Uterus (tissue), 2 donors: ENCODE data around the gene PGA3.
"Not testable (repeated sequence)": the region's sequence is repeated elsewhere in the genome, so short reads cannot be mapped to it uniquely, and the experiment has no call there.

Experiments used
- CTCF ChIP-seq, 4 experiments: fragments of 200-600 bp in 2 of 4; fragments of 450-650 bp in 2 of 4; sonication (generic) in 2 of 4; IDR thresholded peaks; one replicate each; pipeline ENCODE4 v1.5.1; 2016 to 2019; ENCODE audit warnings: antibody characterized with exemption in 4 of 4, mild to moderate bottlenecking in 2 of 4, moderate library complexity in 1 of 4
- POLR2A ChIP-seq, 2 donors: fragments of 450-650 bp; IDR thresholded peaks; one replicate each; pipeline ENCODE4 v1.6.1; 2016; ENCODE audit warnings: antibody characterized with exemption in 2 of 2, mild to moderate bottlenecking in 1 of 2, moderate library complexity in 1 of 2

DNA sequence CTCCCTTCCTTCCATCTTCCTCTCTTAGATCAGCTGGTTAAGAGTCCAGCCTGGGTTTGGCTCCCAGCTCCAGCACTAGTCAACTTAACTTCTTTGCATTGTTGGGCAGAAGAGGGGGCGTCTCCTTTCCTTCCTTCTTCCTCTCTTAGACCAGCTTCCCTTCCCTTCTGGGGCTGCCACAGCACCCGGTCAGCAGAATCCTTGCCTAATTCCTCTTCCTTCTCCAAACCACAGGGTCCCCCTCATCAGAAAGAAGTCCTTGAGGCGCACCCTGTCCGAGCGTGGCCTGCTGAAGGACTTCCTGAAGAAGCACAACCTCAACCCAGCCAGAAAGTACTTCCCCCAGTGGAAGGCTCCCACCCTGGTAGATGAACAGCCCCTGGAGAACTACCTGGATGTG lies 558 bp downstream of the PGA3 start:
- TF ChIP-seq CTCF, POLR2A (IDR thresholded peaks at IDR 0.05): not testable (repeated sequence)
